M059J (cell line): ENCODE data around the gene JAG1. TPM values are rescaled to one million over a fixed set of nuclear protein-coding genes. Genes with fewer than 3 reads are reported as not detected.

ENCODE experiments used
- DNase-seq: peaks from one replicate; pipeline ENCODE4 v3.0.0-alpha.2; 2012; ENCODE audit warnings: low read depth
- total RNA-seq: library from RNA; depleted of rRNA; stranded (reverse); fragments of >200 nt; shearing (Covaris generic); gene quantifications from 2 replicates; pipeline ENCODE4 v1.2.3, GENCODE V29; 2014

JAG1 gene
- total RNA-seq, 1 experiment from 2014 or later: 14.8 TPM

DNA sequence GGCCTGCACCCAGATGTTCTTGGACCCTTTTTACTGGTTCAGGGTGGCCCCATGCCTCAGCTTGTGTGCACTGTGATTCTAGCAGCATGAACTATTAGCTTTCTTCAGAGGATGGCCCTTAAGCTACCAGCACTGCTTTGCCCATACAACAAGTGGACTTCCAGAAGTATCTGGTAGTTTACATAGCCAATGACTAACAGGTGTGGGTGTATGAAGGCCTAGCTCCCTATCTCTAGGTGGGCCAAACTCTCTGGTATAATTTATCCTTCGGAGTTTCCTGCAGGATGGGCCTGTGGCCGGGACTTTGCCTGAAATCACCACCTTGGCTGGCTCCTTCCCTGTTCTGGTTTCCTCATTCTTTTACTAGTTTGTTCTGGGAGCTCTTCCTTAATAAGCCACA lies 26.1 kb upstream of the JAG1 start:
- DNase-seq: no peak

DNA sequence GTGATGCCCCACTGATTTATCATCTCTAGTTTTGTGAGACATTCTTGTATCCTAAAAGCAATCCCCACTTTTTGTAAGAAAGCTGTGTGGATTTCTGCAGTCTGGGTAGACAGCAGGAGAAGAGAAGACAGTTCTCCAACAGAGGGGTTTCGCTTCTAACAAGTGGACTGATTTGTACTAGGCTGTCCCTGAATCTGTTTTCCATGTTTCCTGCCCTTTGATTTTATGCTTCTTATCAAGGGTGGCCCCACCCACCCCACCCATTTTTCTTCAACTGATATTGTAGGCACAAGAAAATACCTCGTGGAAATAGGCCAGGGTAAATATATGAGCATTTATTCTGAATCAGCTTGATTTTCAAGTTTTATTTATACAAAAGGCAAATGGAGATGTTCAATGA lies 25.7 kb upstream of the JAG1 start:
- no peak for DNase-seq

DNA sequence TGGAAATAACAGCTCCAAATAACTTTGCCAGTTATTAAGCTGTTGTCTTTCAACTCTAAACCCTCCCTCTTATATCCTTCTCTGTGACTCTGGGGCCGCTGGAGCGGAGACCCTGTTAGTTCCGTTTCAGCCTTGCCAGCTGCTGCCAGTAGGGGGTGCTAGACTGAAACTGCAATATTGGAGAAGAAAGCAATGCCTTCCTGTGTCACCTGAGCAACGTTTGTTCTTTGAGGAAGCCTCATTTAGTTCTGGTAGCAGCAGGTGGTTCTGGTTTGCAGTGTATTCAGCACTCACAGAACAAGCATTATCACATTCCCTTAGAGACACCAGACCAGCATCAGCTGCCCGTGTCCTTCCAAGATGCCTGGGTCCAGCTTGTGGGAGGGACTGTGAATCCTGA lies 22.9 kb upstream of the JAG1 start:
- DNase-seq: no peak

DNA sequence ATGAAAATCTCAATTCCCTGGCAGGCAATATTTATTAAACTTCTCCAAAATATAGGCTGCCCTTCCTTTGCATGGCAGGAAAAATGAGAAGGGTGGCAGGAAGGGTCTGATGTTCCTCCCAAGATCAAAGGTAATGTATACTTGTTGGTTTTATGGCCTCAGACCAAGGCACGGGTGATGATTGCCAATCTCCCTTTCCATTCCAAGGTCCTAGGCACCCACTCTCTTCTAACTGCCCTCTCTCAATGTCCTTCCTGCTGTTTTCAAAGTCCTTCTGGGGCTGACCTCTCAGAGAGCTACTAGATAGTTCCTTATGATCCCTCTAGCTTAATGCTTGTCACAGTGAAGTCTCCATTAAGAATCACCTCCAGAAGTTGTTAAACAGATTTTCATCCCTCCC lies 15.6 kb upstream of the JAG1 start:
- no peak for DNase-seq

DNA sequence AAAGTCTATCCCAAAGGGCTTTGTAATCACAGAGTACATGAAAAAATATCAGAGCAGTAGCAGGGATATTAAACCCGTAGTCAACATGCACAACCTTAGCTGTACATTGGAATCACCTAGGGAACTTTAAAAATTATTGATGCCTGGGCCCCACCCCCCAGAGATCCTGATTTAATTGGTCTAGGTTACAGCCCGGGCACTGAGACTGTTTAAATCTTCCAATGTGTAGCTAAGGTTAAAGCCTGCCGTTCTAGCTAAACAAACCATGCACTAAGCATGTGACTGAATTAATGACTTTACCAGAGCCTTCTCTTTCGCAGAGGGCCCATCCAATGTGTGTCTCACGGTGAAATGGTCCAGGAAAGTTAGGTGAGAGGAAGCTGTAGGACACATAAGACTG lies 14.1 kb upstream of the JAG1 start:
- DNase-seq: no peak

DNA sequence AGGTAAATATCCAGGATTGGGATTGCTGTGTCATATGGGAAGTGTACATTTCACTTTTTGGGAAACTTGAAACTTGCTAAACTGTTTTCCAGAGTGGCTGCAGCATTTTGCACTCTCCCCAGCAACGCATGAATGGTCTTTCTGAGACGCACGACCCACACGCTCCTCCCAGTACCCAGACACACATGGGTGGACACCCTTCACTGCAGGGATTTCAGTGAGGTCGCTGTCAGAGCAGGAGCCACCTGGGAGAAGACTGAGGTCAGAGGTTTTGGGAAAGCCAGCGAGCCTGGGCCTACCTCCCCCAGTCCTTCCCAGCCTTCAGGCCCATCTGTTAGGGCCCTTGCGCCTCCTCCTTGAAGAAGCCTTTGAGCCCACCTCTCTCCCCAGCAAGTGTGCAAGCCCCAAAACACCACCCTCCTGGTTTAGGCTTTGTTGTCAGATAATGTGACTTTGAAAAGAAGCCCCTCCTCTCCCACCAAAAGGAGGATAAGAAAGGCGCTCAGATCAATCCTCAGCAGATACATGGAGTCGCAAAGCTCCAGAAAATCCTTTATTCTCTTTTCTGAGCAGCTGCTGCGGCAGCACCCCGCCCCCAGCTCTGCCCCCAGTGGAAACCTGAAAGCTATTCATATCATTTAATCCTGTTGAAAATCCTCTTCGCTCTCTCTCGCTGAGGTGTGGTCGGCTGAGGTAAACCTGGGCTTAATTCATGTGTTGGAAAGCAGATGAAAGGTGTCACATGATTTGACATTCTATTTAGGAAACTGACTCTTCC lies 12.7 kb upstream of the JAG1 start:
- no peak for DNase-seq

DNA sequence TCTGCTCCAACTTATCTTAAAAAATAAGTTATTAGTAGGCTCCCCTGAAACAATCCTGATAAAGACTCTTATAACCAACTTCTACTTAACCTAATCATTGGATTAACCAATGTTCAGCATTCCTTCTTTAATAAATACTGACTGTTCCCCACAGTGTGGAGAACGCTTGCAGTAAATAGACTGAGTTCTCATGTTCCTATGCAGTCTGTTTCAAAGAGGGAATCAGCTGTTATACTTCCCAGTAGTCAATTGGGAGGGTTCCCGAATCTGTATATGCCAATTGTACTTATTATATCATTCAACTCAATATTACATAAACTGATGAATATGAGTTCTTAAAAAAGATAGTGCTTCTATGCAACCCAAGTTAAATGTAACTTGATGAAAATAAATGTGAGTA lies 9.7 kb upstream of the JAG1 start:
- DNase-seq: no peak

DNA sequence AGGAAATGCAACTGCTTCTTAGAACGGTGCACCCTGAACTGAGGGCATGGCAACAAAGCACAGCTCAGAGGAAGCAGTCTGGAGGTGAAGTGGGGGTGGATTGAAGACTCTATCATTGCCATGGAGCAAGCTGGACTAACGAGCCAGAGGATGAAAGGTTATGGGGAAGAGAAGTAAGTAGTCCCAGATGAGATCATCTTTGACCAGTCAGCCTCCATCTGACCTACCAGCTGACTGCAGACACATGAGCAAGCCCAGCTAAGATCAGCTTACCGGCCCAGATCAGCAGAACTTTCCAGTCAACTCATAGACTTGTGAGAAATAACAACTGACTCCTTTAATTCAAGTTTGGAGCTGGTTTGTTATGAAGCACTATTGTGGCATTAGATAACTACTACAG lies 9.1 kb upstream of the JAG1 start:
- no peak for DNase-seq

DNA sequence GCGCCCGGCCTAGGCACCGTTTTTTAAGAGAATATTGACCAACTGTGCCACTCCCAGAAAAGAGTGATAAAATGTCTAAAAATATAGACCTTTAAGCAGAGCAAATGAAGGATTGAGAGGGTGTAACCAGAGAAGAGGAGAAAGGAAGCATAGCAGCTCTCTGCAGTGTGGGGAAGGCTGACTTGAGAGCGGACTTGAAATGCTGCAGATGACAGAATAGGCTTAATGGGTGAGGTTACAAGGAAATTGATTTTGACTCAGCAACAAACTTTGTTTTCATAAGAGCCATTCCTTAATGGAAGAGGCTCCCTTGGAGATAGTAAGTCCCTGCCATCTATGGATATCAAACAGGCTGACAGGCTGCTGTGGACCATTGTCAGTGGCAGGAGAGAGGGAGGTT lies 7.7 kb upstream of the JAG1 start:
- no peak for DNase-seq

DNA sequence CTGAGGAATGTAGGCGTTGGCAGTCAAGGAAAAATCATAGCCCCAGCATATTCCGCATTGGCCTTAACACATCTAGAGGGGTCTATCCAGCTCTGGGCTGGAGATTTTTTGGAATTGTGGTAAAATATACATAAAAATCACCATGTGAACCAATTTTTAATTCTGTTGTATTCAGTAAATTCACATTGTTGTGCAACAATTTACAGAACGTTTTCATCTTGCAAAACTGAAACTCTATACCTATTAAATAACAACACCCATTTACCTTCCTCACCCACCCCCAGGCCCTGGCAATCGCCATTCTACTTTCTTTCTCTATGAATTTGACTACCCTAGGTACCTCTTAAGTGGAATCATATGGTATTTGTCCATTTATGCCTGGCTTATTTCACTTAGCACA lies 6.8 kb upstream of the JAG1 start:
- no peak for DNase-seq

DNA sequence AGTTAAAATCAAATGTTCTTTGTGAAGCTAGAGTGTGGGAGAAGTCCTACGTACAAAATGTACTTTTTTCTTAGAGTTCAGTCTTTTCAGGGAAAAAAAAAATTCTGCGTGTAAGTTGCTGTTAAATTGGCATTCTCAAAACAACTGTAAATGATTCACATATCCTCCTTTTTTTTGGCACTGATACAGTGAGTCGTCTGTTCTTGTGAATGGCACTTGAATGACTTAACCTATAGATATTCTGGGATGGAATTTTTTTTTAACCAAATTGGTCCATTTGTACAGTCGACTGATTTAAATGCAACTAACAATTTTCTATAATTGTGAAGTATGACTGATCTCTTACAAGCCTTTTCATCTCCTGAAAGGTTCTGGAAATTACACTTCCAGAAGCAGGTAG lies 5.5 kb upstream of the JAG1 start:
- DNase-seq: no peak

DNA sequence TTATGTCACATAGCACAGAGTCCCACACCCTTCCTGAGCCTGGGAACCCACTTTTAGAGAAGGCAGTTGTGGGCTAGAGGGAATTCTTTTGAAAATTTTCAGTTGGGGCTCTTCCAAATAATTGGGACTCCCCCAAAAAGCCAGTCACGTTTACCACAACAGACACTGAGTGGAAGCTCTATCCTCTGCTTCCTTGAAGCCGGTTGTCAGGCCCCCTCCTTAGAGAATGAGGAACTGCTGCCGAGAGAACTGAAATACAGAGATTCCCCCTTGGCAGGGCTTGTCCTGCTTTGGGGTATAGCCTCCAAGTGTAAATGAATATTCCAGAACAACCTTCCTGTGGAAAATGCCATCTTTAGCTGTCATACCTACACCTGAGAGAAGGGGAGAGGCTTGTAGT lies 2.7 kb upstream of the JAG1 start:
- DNase-seq: no peak

DNA sequence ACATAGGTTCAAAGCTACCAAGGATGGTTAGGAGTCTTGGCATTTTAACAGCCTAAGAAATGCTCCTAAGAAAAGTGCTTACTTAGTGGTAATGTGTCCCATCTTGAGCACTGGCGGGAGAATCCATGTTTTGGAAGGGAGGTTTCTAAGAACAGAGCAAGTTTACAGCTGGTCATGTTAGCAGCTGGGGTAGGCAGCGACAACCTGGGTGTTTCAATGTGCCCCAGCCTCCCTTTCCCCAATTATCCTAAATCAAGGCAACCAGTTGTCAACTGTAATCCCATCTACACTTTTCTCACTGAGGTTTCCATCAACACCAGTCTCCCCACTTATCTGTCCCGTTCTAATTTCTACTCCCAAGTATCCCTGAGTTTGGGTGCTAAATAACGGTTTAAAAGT lies 1.6 kb upstream of the JAG1 start:
- peak; percentile 11 for DNase-seq

DNA sequence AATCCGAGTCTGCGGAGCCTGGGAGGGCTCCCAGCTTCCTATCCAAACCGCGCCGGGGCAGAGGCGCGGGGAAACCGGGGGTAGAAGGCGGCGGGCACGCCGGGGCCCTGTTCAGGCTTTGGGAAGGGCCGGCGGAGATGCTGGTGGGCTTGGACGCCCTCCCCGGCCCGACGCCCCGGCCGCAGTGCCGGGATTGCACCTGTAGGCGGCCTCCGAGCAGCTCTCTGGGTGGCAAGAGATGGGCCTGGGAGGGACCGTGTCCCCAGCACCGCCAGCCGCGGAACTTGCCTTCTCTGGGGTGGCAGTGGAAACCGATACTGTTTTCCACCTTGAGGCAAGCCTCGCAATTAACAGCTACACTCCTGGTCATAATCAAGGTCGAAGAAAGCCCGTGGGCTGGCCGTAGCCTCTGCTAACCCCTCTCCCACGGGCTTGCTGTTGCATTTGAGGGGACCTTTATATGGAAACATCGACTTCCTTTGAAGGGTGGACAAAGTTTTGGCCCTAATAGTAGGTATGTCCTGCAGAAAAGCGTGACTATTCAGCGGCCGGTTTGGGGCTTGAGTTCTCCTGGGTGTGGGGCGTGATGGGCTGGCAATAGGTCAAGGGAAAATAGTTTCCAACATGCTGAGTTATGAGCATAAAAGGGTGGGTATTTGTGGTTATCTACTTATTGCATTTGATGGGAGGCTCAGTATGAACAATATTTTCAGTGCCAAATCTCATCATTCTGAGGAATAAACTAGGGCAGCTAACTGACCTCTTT lies 1.1 kb upstream of the JAG1 start:
- DNase-seq: peak; percentile 86

DNA sequence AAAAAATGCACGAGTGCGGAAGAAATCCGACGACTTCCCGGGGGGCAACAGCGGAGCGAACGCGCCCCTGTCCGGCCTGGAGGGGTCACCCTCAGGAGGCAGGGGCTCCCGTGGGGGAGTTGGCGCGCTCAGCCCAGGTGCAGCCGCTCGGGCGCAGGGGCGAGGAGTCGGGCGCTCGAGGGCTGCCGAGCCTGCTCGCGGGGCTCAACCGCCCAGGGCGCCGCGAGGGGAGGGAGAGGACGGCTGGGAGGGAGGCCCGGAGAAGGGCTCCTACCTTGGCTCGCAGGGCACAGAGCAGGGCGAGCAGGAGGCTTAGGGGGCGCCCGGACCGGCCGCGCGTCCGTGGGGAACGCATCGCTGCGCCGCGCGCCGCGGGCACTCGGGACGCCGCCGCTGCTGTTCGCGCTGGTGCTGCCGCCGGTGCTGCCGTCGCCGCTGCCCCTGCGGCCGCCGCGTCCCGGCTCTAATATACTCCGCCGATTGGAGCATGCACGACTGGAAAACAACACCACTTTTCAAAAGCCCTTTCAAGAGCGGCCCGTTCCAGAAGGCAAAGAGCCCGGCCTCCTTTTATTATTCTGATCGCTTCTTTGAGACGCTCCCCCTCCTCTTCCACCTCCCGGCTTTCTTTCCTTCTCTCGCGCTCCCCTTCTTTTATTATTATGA lies 490 bp downstream of the JAG1 start:
- peak; percentile 74 for DNase-seq

DNA sequence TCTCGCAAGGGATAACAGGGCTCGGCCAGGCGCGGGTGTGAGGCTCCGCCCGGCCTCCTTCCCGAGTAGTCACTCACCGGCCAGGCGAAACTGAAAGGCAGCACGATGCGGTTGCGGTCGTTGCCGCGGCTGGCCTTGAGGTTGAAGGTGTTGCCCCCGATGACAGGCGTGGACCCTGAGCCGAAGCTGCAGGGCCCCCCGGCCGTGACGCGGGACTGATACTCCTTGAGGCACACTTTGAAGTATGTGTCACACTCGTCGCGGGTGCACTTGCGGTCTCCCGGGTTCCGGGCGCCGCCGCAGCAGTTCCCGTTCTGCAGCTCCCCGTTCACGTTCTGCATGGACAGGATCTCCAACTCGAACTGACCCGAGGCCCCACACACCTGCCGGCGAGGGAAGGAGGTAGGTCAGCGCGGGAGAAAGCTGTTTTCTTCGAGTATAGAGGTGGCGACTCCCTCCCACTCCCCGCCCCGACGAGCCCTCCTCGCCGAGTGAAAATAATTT lies 1.1 kb downstream of the JAG1 start:
- DNase-seq: peak; percentile 81

DNA sequence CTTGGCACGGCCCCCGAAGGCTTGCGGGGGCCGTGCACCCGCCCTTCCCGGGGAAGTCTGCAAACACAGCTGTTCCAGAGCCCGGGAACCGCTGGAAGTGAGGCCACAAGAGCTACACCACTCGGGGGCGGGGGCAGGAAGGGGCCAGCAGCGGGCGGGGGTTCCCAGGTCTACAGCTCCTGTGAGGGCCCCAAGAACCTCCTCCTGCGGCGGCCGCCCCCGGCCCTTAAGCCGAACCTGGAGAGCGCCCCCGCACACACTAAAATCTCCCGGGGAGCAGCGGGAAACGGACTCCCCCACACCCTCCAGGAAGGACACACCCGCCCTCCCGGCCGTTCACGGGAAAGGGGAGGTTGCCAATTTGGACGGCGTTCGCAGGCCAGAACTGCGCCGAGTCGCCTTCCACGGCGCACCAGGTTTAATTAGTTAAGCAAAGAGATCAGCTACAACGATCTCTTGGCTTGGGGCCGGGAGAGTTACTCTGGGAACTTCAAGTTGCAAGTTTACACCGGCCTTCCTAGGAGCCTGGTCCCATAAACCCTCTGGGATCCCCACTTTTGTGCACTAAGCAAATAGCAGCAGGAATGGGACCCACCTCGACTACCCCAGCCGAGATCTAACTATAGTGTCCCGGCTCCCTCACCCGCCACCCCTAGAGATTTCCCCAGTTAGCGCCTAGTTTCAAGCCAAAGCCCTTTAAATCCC lies 1.7 kb downstream of the JAG1 start:
- peak; percentile 79 for DNase-seq

DNA sequence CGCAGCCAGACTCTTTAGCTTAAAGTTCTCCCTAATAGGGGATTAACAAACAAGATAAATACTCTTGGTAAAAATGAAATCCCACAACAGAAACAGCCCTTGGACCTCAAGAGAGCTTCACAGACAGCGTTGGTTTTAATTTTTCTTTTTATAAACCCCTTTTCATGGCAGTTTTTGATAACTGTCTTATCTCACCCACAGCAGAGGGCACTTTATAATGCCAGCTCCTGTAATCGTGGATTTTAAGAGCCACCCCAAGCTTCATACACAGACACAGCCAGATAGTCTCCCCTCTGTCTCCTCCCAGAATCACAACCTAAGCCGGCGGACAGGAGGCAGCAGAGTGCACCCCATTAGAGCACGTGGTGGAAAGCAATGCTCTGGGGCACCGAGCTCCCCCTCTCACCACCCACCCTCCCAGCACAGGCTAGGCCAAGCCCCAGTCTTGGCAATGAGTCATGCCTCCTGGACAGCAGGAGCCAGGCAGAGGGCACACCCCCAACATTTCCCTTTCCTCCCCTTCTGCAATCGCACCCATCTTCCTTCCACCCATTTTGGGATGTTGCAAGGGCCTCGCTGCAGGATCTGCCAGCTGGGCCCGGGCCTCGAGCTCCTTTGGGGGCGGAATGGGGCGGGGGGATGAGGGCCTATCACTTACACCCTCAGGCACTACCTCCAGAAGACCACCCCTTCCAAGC lies 2.4 kb downstream of the JAG1 start:
- DNase-seq: peak; percentile 99

DNA sequence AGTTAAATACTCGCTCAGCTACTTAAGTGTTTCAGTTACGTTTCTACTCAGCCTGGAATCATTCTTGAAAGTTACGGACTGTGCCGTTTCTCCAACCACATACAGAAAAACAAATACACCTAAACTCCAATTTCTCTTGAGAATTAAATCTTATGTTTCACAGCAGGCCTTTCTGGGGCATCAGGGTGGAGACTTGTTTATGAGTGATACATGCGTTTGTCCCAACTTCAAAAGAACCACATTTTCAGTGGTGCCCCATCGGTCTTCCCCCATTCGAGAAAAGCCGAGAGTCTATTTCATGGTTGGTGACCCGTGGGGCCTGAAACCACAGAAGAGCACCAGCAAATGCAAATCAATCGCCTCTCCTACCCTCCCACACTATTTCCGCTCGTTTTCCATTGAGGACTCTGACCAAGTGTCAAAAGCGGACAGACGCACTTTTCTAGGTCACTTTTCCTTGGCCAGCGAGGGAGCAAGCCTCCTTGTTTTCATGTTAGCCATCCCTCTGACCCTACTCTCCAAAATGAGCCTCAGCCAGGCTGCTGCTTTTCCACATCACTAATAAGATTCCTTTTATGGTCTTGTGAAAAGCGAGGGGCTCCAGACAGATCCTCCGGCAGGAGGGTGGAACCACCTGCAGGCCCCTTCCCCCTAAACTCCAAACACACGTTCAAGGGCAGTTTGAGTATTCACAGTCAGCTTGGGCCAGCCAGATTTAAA lies 3.1 kb downstream of the JAG1 start:
- DNase-seq: no peak

DNA sequence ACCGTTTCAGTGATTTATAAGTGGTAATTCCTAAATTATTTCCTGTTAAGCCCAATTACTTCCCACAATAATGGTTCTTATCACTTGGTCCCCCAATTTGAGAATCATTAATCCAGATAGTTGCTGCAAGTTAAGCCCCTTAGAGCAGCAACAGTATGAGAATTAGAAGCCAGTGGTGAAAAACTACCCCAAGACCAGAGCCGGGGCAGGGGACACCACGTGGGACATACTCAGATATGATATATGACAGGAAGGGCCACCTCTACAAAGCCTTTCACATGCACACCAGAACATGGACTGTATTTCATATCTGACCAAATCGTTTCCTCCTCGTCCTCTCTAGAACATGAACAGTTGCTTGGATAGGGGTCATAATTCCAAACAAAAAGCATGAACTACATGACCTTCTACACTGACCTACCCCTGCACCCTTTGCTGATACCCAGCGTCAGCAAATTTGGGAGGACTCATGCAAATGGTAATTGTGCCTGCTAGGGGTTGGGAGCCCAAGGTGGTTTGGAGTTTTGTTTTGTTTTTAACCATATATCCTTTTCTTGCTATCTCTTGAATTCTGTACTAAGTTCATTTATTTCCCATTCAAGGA lies 3.9 kb downstream of the JAG1 start:
- no peak for DNase-seq
